ENCODE measurements around the gene SYAP1. TPM values are rescaled to one million over a fixed set of nuclear protein-coding genes. Genes with fewer than 3 reads are reported as not detected.

Gene SYAP1
- total RNA-seq, 1 donor from 2014 or later: 14.2 TPM

GRCh38 chrX:16727637-16728036 is 8.2 kb downstream of the SYAP1 start:
- no peaks in the 10 kb centered on the region for H3K27me3 ChIP-seq
- H3K4me1 ChIP-seq: no peaks in the 10 kb centered on the region
- TF ChIP-seq CTCF (IDR thresholded peaks at IDR 0.05): no peak
- H3K4me3 ChIP-seq: no peak overlapping the region
- no peak for DNase-seq (ENCODE audit: low spot score in 2 of 2)
- no peaks in the 10 kb centered on the region for H3K36me3 ChIP-seq
- H3K27ac ChIP-seq: no peak overlapping the region
- no peaks in the 10 kb centered on the region for H3K9me3 ChIP-seq
- intact Hi-C loops (cut with DNase I): no loop called here

DNA sequence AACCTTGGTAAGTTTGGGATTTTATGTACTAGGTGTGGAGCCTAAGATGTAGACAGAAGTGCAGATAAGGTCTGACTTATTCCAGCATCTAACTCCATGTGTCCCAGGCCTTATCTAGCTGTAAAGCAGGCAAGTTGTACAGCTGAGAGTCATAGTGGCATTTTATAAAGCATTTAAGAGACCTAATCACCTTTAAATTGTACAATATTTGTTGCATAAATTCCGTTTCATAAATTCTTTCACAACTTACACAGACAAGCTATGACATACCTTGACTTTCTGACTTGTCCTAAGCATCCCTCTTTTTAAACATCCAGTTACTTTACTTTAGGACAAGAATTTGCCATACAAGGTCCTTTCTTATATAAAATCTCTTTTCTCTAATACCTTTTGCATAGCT is 11.0 kb downstream of the SYAP1 start:
- Histone ChIP-seq H3K4me1 (no peaks in the 10 kb centered on the region), H3K9me3 (no peaks in the 10 kb centered on the region), H3K27ac (no peak overlapping the region), H3K36me3 (peaks cover 2% of the 10 kb centered on the region in 2 donors), H3K27me3 (no peaks in the 10 kb centered on the region), H3K4me3 (no peak overlapping the region)
- DNase-seq (ENCODE audit: low spot score in 2 of 2): no peak
- no peak for TF ChIP-seq CTCF (IDR thresholded peaks at IDR 0.05)
- intact Hi-C loops (cut with DNase I): no loop called here

- Histone ChIP-seq H3K36me3 (peaks cover 22 to 28% of the 10 kb centered on the region in 2 donors), H3K4me1 (no peaks in the 10 kb centered on the region), H3K9me3 (no peaks in the 10 kb centered on the region), H3K4me3 (no peak overlapping the region), H3K27me3 (no peaks in the 10 kb centered on the region), H3K27ac (no peak overlapping the region)
- TF ChIP-seq CTCF (IDR thresholded peaks at IDR 0.05): no peak
- DNase-seq (ENCODE audit: low spot score in 2 of 2): no peak
- intact Hi-C loops (cut with DNase I): no loop called here
Observed at GRCh38 chrX:16733013-16733412, 13.6 kb downstream of the SYAP1 start.

- no peak overlapping the region for H3K27ac ChIP-seq
- H3K4me3 ChIP-seq: no peak overlapping the region
- no peak for TF ChIP-seq CTCF (IDR thresholded peaks at IDR 0.05)
- no peaks in the 10 kb centered on the region for H3K9me3 ChIP-seq
- intact Hi-C loops (cut with DNase I): no loop called here
- no peaks in the 10 kb centered on the region for H3K4me1 ChIP-seq
- H3K27me3 ChIP-seq: no peaks in the 10 kb centered on the region
- DNase-seq (ENCODE audit: low spot score in 2 of 2): no peak
- peaks cover 39 to 59% of the 10 kb centered on the region in 2 donors for H3K36me3 ChIP-seq
Observed at GRCh38 chrX:16737024-16737423, 17.6 kb downstream of the SYAP1 start.

- Histone ChIP-seq H3K27me3 (no peaks in the 10 kb centered on the region), H3K27ac (no peak overlapping the region), H3K4me3 (no peak overlapping the region), H3K4me1 (no peaks in the 10 kb centered on the region), H3K36me3 (peaks cover 63 to 84% of the 10 kb centered on the region in 2 donors), H3K9me3 (no peaks in the 10 kb centered on the region)
- no peak for TF ChIP-seq CTCF (IDR thresholded peaks at IDR 0.05)
- no peak for DNase-seq (ENCODE audit: low spot score in 2 of 2)
- intact Hi-C loops (cut with DNase I): no loop called here
Observed at GRCh38 chrX:16739574-16739973, 20.2 kb downstream of the SYAP1 start.
